Thyroid gland (tissue), 4 donors: ENCODE data around the gene MYL10.

Experiments used
- CTCF ChIP-seq, 6 experiments: fragments of 200-600 bp in 3 of 6; fragments of 450-650 bp in 3 of 6; sonication (generic) in 3 of 6; IDR thresholded peaks; one replicate each; pipeline ENCODE4 v1.5.1; 2016 to 2019; ENCODE audit warnings: antibody characterized with exemption in 6 of 6, mild to moderate bottlenecking in 2 of 6, inconsistent platforms in 1 of 6, moderate library complexity in 1 of 6
- POLR2A ChIP-seq, 2 donors: fragments of 450-650 bp; IDR thresholded peaks; one replicate each; pipeline ENCODE4 v1.6.1; 2017; ENCODE audit warnings: antibody characterized with exemption in 2 of 2, mild to moderate bottlenecking in 2 of 2, moderate library complexity in 1 of 2

- TF ChIP-seq CTCF (IDR thresholded peaks at IDR 0.05): no peak
- no peak for TF ChIP-seq POLR2A (IDR thresholded peaks at IDR 0.05)
These were observed 33.4 kb upstream of the MYL10 start for GRCh38 chr7:101662447-101662998.
